K562 treated with DMSO at 1 percent for 4 hours (cell line): Measurements from ENCODE around the gene ERVV-1. TPM values are rescaled to one million over a fixed set of nuclear protein-coding genes. Genes with fewer than 3 reads are reported as not detected.

Source experiments
- total RNA-seq: library from RNA; unstranded; fragments of 300-600 nt; gene quantifications from 2 replicates; pipeline ENCODE4 v1.2.3, GENCODE V29; 2022; ENCODE audit not compliant: insufficient read depth

Gene ERVV-1, protein sequence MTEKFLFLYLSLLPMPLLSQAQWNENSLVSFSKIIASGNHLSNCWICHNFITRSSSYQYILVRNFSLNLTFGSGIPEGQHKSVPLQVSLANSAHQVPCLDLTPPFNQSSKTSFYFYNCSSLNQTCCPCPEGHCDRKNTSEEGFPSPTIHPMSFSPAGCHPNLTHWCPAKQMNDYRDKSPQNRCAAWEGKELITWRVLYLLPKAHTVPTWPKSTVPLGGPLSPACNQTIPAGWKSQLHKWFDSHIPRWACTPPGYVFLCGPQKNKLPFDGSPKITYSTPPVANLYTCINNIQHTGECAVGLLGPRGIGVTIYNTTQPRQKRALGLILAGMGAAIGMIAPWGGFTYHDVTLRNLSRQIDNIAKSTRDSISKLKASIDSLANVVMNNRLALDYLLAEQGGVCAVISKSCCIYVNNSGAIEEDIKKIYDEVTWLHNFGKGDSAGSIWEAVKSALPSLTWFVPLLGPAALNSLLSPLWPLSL
- not detected in 2 replicates for total RNA-seq

DNA sequence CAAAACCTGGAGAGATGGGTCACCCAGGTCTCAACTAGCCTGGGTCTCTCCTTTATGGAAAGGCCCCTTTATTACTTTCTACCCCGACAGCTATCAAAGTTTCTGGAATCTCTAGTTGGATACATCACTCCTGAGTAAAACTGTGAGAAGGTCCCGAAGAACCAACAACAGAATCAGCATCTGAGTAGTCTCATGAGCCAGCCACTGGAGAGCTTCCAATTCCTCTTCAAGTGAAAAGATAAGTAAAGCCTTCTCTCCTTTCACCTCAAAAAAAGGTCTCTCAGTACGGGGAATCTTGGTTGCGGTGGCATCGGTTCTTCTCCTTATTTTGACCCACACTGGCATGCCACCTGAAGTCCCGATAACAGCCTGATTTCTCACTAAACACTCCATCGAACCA is at the start of gene ERVV-1:
Gene ERVV-1 (plus strand): TSS at position 301 of the 400 bp plus-strand sequence. CDS start 170 bp downstream, outside the sequence.

Other genes starting within 250 kb of the ERVV-1 start
- gene ZNF600, start 227.1 kb upstream of the ERVV-1 start, total RNA-seq = 3.5 and 5.2 TPM in 2 replicates
- gene ZNF28, start 192.3 kb upstream of the ERVV-1 start, total RNA-seq = 12.7 and 13.9 TPM in 2 replicates
- gene ZNF468, start 156.3 kb upstream of the ERVV-1 start, total RNA-seq = 11.6 and 17.9 TPM in 2 replicates
- 9.3 TPM in 1 of 2 replicates, not detected in the other for gene ZNF320, start 116.3 kb upstream of the ERVV-1 start, total RNA-seq
- gene ZNF888, start 90.5 kb upstream of the ERVV-1 start, total RNA-seq = 4.8 and 9.3 TPM in 2 replicates
- gene ZNF816, start 51.0 kb upstream of the ERVV-1 start, total RNA-seq = 8.3 and 8.8 TPM in 2 replicates
- 0.33 TPM in 1 of 2 replicates, not detected in the other for gene ERVV-2, start 30.8 kb downstream of the ERVV-1 start, total RNA-seq
- gene ZNF160, start 89.5 kb downstream of the ERVV-1 start, total RNA-seq = 8.4 and 10.6 TPM in 2 replicates
- 0.39 TPM in 1 of 2 replicates, not detected in the other for gene ZNF415, start 119.0 kb downstream of the ERVV-1 start, total RNA-seq
- gene ZNF347, start 145.1 kb downstream of the ERVV-1 start, total RNA-seq = 0.80 and 1.5 TPM in 2 replicates
- gene ZNF665, start 179.4 kb downstream of the ERVV-1 start, total RNA-seq = 0.35 and 3.1 TPM in 2 replicates
- not detected in 2 replicates for gene ZNF677, start 241.0 kb downstream of the ERVV-1 start, total RNA-seq
- gene VN1R2, start 244.4 kb downstream of the ERVV-1 start, total RNA-seq = not detected in 2 replicates